NT2/D1 (cell line): ENCODE measurements around the gene MTO1.

Experiments
- SUZ12 ChIP-seq: IDR thresholded peaks from 2 replicates; pipeline ENCODE4 v1.6.1; 2011; ENCODE audit not compliant: insufficient read length, insufficient read depth; ENCODE audit errors: extremely low read depth
- YY1 ChIP-seq: IDR thresholded peaks from 2 replicates; pipeline ENCODE4 v1.6.1; 2011; ENCODE audit not compliant: insufficient read length, insufficient read depth

DNA sequence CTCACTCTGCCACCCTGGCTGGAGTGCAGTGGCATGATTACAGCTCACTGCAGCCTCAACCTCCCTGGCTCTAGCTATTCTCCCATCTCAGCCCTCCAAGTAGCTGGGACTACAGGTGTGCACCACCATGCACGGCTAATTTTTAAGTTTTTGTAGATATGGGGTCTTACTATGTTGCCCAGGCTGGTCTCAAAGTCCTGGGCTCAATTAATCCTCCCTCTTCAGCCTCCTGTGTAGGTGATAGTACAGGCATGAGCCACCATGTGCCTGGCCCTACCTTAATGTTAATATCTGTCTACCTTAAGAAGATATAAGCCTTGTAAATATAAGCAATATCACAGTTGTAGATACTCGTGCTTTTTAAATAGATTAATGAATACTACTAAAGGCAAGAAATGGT is 42.6 kb downstream of the MTO1 start:
- TF ChIP-seq SUZ12 (no peak), YY1 (no peak)
